ENCODE measurements around the gene ZBTB7C. TPM values are rescaled to one million over a fixed set of nuclear protein-coding genes. Genes with fewer than 3 reads are reported as not detected.

ZBTB7C gene
- polyA plus RNA-seq, 2 of the 4 experiments (the other 2 are of a cell fraction): 0.10 to 0.12 TPM

DNA sequence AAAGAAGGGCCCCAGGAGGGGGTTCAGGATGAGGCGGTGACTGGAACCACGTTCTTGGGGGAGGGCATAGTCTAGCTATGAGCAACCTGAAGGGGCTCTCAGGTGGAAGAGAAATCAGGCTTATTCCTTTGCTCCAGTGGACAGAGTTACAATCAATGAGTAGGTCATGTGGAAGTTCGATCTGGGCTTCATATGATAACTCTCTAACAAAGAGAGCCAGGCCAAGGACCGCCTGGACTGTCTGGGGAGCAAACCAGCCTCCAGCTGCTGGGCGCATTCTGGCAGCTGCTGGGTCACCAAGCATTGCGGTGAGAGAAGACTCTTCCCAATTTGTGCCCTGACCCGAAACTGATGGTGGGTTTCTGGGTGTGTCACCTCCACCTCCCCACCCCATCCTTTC, 298.4 kb downstream of the ZBTB7C start (continued):
- TF ChIP-seq, protein P1, sequence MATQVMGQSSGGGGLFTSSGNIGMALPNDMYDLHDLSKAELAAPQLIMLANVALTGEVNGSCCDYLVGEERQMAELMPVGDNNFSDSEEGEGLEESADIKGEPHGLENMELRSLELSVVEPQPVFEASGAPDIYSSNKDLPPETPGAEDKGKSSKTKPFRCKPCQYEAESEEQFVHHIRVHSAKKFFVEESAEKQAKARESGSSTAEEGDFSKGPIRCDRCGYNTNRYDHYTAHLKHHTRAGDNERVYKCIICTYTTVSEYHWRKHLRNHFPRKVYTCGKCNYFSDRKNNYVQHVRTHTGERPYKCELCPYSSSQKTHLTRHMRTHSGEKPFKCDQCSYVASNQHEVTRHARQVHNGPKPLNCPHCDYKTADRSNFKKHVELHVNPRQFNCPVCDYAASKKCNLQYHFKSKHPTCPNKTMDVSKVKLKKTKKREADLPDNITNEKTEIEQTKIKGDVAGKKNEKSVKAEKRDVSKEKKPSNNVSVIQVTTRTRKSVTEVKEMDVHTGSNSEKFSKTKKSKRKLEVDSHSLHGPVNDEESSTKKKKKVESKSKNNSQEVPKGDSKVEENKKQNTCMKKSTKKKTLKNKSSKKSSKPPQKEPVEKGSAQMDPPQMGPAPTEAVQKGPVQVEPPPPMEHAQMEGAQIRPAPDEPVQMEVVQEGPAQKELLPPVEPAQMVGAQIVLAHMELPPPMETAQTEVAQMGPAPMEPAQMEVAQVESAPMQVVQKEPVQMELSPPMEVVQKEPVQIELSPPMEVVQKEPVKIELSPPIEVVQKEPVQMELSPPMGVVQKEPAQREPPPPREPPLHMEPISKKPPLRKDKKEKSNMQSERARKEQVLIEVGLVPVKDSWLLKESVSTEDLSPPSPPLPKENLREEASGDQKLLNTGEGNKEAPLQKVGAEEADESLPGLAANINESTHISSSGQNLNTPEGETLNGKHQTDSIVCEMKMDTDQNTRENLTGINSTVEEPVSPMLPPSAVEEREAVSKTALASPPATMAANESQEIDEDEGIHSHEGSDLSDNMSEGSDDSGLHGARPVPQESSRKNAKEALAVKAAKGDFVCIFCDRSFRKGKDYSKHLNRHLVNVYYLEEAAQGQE (IDR thresholded peaks at IDR 0.05): no peak
- TF ChIP-seq NR3C1 (IDR thresholded peaks at IDR 0.05): no peak

DNA sequence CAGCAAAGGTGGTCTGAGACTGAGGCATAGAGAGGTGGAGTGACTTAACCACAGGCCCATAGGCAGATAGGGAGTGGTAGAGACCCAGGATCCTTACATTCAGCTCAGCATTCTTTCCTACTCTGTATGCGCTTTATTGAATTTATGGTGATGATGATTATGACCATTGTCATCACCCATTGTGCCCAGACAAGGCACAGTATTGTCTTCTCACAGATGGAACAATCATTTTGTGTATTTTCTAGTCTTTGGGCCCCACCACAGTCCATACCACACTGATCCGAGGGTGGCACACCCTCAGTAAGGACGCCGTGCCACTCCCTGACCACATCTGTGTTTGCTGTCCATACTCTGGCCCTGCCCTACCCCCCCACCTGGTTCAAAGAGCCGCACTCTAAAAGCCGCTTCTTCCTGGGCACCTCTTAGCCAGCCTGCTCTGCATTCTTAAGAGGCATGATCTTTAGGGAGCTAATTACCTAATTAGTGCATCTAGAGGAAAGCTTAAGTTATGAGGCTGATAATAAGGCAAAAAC, 299.2 kb downstream of the ZBTB7C start:
- Histone ChIP-seq H3K4me1 (no peaks in the 10 kb centered on the region), H3K27ac (no peak overlapping the region), H3K4me2 (no peak overlapping the region), H3K9me3 (no peaks in the 10 kb centered on the region), H3K4me3 (no peak overlapping the region)
- ATAC-seq: no peak
- CTCF ChIA-PET: no interaction called here
- no peak for FAIRE-seq
- WGBS (ENCODE audit: missing lambda C conversion rate): 76% methylated on average over 6 of the region's 6 CpGs
- no peak for DNase-seq (ENCODE audit: low read depth in 1 of 2, low spot score in 1 of 2)
- no peak for TF ChIP-seq POLR2AphosphoS2 (conservative IDR thresholded peaks at IDR 0.05; ENCODE audit: low read length)
- no peak for TF ChIP-seq CEBPB (IDR thresholded peaks at IDR 0.05)
- TF ChIP-seq, protein P2, sequence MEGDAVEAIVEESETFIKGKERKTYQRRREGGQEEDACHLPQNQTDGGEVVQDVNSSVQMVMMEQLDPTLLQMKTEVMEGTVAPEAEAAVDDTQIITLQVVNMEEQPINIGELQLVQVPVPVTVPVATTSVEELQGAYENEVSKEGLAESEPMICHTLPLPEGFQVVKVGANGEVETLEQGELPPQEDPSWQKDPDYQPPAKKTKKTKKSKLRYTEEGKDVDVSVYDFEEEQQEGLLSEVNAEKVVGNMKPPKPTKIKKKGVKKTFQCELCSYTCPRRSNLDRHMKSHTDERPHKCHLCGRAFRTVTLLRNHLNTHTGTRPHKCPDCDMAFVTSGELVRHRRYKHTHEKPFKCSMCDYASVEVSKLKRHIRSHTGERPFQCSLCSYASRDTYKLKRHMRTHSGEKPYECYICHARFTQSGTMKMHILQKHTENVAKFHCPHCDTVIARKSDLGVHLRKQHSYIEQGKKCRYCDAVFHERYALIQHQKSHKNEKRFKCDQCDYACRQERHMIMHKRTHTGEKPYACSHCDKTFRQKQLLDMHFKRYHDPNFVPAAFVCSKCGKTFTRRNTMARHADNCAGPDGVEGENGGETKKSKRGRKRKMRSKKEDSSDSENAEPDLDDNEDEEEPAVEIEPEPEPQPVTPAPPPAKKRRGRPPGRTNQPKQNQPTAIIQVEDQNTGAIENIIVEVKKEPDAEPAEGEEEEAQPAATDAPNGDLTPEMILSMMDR (IDR thresholded peaks at IDR 0.05): no peak
- TF ChIP-seq, protein P3, sequence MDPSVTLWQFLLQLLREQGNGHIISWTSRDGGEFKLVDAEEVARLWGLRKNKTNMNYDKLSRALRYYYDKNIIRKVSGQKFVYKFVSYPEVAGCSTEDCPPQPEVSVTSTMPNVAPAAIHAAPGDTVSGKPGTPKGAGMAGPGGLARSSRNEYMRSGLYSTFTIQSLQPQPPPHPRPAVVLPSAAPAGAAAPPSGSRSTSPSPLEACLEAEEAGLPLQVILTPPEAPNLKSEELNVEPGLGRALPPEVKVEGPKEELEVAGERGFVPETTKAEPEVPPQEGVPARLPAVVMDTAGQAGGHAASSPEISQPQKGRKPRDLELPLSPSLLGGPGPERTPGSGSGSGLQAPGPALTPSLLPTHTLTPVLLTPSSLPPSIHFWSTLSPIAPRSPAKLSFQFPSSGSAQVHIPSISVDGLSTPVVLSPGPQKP (IDR thresholded peaks at IDR 0.05; ENCODE audit: low read depth, low read length): no peak
- no peak for TF ChIP-seq HOXB13 (CRISPR knock-in tag; IDR thresholded peaks at IDR 0.05; ENCODE audit: low read depth)
- no peak for TF ChIP-seq HOXA7 (CRISPR knock-in tag; IDR thresholded peaks at IDR 0.05)
- TF ChIP-seq MAZ (IDR thresholded peaks at IDR 0.05; ENCODE audit: borderline replicate concordance, low read depth, low read length): no peak
- no peak for TF ChIP-seq PHF8 (IDR thresholded peaks at IDR 0.05; ENCODE audit: borderline replicate concordance, low read depth)
- no peak for TF ChIP-seq TFCP2L1 (CRISPR knock-in tag; IDR thresholded peaks at IDR 0.05)
- no peak for TF ChIP-seq FOXS1 (CRISPR knock-in tag; IDR thresholded peaks at IDR 0.05)
- TF ChIP-seq, protein P4, sequence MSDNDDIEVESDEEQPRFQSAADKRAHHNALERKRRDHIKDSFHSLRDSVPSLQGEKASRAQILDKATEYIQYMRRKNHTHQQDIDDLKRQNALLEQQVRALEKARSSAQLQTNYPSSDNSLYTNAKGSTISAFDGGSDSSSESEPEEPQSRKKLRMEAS (IDR thresholded peaks at IDR 0.05): no peak
- TF ChIP-seq JUN (IDR thresholded peaks at IDR 0.05): no peak
- no peak for TF ChIP-seq NPAS2 (CRISPR knock-in tag; IDR thresholded peaks at IDR 0.05; ENCODE audit: borderline replicate concordance)
- TF ChIP-seq, protein P5, sequence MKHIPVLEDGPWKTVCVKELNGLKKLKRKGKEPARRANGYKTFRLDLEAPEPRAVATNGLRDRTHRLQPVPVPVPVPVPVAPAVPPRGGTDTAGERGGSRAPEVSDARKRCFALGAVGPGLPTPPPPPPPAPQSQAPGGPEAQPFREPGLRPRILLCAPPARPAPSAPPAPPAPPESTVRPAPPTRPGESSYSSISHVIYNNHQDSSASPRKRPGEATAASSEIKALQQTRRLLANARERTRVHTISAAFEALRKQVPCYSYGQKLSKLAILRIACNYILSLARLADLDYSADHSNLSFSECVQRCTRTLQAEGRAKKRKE (CRISPR knock-in tag; IDR thresholded peaks at IDR 0.05; ENCODE audit: low read depth): no peak
- no peak for TF ChIP-seq FOSB (CRISPR knock-in tag; IDR thresholded peaks at IDR 0.05)
- POLR2A ChIA-PET: no interaction called here

All from A549 (cell line).